Measurements from ENCODE around the gene TMEM192. TPM values are rescaled to one million over a fixed set of nuclear protein-coding genes. Genes with fewer than 3 reads are reported as not detected.
"Not testable (repeated sequence)": the region's sequence is repeated elsewhere in the genome, so short reads cannot be mapped to it uniquely, and the experiment has no call there.

Gene TMEM192
- total RNA-seq, 1 experiment from 2014 or later = 44.4 TPM

DNA sequence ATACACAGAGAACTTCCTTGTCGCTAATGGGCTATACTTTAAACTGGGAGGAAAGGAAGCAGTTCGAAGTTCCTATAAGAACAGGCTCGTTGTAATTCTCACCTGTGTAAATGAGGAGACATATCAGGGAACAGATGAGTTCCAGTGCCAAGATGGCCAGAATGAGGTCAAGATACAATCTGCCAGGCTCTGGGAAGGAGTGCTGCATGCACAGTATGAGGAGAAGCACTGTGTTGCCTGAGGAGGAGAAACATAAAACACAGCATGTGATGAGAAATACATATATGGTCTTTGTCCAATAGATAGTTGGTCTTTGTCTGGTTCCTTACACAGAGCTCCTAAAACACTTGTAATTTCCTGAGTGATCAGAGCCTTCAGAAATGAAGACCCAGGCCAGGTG lies 24.3 kb downstream of the TMEM192 start:
- H3K4me1 ChIP-seq (ENCODE audit: low read length) = no peaks in the 10 kb centered on the region
- DNase-seq = no peak
- H3K27ac ChIP-seq (ENCODE audit: low read length) = no peak overlapping the region
- peaks cover 38% of the 10 kb centered on the region; the same call in 1 of the 2 replicates for H3K36me3 ChIP-seq (ENCODE audit: insufficient read depth, low read length)
- no peaks in the 10 kb centered on the region for H3K27me3 ChIP-seq (ENCODE audit: low read length)
- H3K9ac ChIP-seq (ENCODE audit: low read length) = no peak overlapping the region
- H4K20me1 ChIP-seq (ENCODE audit: insufficient read depth, low read depth, low read length) = no peaks in the 10 kb centered on the region
- no peak overlapping the region for H2AFZ ChIP-seq (ENCODE audit: low read length)
- H3K4me3 ChIP-seq (ENCODE audit: low read length) = no peak overlapping the region
- H3K9me2 ChIP-seq (replicated peaks; ENCODE audit: insufficient read depth, low read length) = no peaks in the 10 kb centered on the region
- no peaks in the 10 kb centered on the region for H3K79me2 ChIP-seq (ENCODE audit: low read length)
- H3K9me3 ChIP-seq (ENCODE audit: low read length) = no peaks in the 10 kb centered on the region
- no peak overlapping the region for H3K4me2 ChIP-seq (ENCODE audit: low read depth, low read length, poor library complexity, severe bottlenecking)

- H3K79me2 ChIP-seq (ENCODE audit: low read length) = no peaks in the 10 kb centered on the region
- no peak overlapping the region for H2AFZ ChIP-seq (ENCODE audit: low read length)
- H3K27ac ChIP-seq (ENCODE audit: low read length) = no peak overlapping the region
- H3K4me1 ChIP-seq (ENCODE audit: low read length) = no peaks in the 10 kb centered on the region
- H3K9me3 ChIP-seq (ENCODE audit: low read length) = no peaks in the 10 kb centered on the region
- H3K36me3 ChIP-seq (ENCODE audit: insufficient read depth, low read length) = peaks cover 31% of the 10 kb centered on the region; the same call in 1 of the 2 replicates
- H4K20me1 ChIP-seq (ENCODE audit: insufficient read depth, low read depth, low read length) = no peaks in the 10 kb centered on the region
- H3K9me2 ChIP-seq (replicated peaks; ENCODE audit: insufficient read depth, low read length) = no peaks in the 10 kb centered on the region
- no peak overlapping the region for H3K9ac ChIP-seq (ENCODE audit: low read length)
- no peaks in the 10 kb centered on the region for H3K27me3 ChIP-seq (ENCODE audit: low read length)
- H3K4me3 ChIP-seq (ENCODE audit: low read length) = no peak overlapping the region
- no peak for DNase-seq
- H3K4me2 ChIP-seq (ENCODE audit: low read depth, low read length, poor library complexity, severe bottlenecking) = no peak overlapping the region
These were observed 26.7 kb downstream of the TMEM192 start for GRCh38 chr4:165085946-165086345.

DNA sequence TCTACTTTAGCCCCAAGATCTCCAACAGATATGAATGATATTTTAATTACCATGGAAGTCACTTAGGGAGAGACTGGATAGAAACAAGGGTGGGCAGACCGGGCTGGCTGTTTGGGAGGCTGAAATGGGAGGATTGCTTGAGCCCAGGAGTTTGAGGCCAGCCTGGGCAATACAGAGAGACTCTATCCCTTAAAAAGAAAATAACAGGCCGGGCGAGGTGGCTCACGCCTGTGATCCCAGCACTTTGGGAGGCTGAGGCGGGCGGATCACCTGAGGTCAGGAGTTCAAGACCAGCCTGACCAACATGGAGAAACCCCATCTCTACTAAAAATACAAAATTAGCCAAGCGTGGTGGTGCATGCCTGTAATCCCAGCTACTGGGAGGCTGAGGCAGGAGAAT lies 27.9 kb downstream of the TMEM192 start:
- H4K20me1 ChIP-seq (ENCODE audit: insufficient read depth, low read depth, low read length); H3K27me3 ChIP-seq (ENCODE audit: low read length); H3K4me2 ChIP-seq (ENCODE audit: low read depth, low read length, poor library complexity, severe bottlenecking); H3K4me1 ChIP-seq (ENCODE audit: low read length); H3K9me3 ChIP-seq (ENCODE audit: low read length); H2AFZ ChIP-seq (ENCODE audit: low read length); H3K27ac ChIP-seq (ENCODE audit: low read length); DNase-seq; H3K9me2 ChIP-seq (replicated peaks; ENCODE audit: insufficient read depth, low read length); H3K9ac ChIP-seq (ENCODE audit: low read length); H3K4me3 ChIP-seq (ENCODE audit: low read length); H3K79me2 ChIP-seq (ENCODE audit: low read length): not testable (repeated sequence)
- peaks cover 32% of the 10 kb centered on the region; the same call in 1 of the 2 replicates for H3K36me3 ChIP-seq (ENCODE audit: insufficient read depth, low read length)

DNA sequence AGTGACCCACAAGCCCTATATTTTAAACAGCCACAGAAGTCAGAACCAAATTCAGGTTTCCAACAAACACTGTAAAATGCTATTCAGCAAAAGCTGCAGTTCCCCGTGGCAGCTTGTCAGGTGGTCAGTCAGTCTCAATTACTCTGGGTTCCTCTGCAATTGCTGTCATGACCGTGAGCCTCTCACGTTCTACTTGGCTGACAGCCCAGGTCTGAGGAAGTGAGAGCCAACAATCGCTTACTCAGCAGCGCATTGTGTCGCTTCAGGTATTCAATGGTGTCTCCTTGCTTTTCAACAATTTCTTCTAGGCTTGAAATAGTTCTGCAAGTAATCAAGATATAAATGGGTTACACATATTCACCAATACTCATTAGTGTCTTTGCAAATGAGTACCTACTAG lies 33.2 kb downstream of the TMEM192 start:
- no peak for DNase-seq
- no peak overlapping the region for H3K4me2 ChIP-seq (ENCODE audit: low read depth, low read length, poor library complexity, severe bottlenecking)

GRCh38 chr4:165077034-165077578 lies 35.6 kb downstream of the TMEM192 start:
- Histone ChIP-seq H3K27me3 (ENCODE audit: low read length) (no peaks in the 10 kb centered on the region), H4K20me1 (ENCODE audit: insufficient read depth, low read depth, low read length) (no peaks in the 10 kb centered on the region), H2AFZ (ENCODE audit: low read length) (no peak overlapping the region), H3K4me2 (ENCODE audit: low read depth, low read length, poor library complexity, severe bottlenecking) (no peak overlapping the region), H3K79me2 (ENCODE audit: low read length) (no peaks in the 10 kb centered on the region), H3K4me3 (ENCODE audit: low read length) (no peak overlapping the region), H3K27ac (ENCODE audit: low read length) (no peak overlapping the region), H3K9me2 (replicated peaks; ENCODE audit: insufficient read depth, low read length) (no peaks in the 10 kb centered on the region), H3K9me3 (ENCODE audit: low read length) (no peaks in the 10 kb centered on the region), H3K36me3 (ENCODE audit: insufficient read depth, low read length) (peaks cover 12% of the 10 kb centered on the region; the same call in 1 of the 2 replicates), H3K4me1 (ENCODE audit: low read length) (no peaks in the 10 kb centered on the region), H3K9ac (ENCODE audit: low read length) (no peak overlapping the region)
- DNase-seq = no peak

More for the DNA sequence above, 33.2 kb downstream of the TMEM192 start:
- H3K9ac ChIP-seq (ENCODE audit: low read length) = no peak overlapping the region
- H3K36me3 ChIP-seq (ENCODE audit: insufficient read depth, low read length) = peaks cover 19% of the 10 kb centered on the region; the same call in 1 of the 2 replicates
- no peak overlapping the region for H2AFZ ChIP-seq (ENCODE audit: low read length)
- H4K20me1 ChIP-seq (ENCODE audit: insufficient read depth, low read depth, low read length) = no peaks in the 10 kb centered on the region
- H3K4me3 ChIP-seq (ENCODE audit: low read length) = no peak overlapping the region
- no peaks in the 10 kb centered on the region for H3K4me1 ChIP-seq (ENCODE audit: low read length)
- H3K79me2 ChIP-seq (ENCODE audit: low read length) = no peaks in the 10 kb centered on the region
- H3K27me3 ChIP-seq (ENCODE audit: low read length) = no peaks in the 10 kb centered on the region
- H3K9me3 ChIP-seq (ENCODE audit: low read length) = no peaks in the 10 kb centered on the region
- H3K27ac ChIP-seq (ENCODE audit: low read length) = no peak overlapping the region
- H3K9me2 ChIP-seq (replicated peaks; ENCODE audit: insufficient read depth, low read length) = no peaks in the 10 kb centered on the region

DNA sequence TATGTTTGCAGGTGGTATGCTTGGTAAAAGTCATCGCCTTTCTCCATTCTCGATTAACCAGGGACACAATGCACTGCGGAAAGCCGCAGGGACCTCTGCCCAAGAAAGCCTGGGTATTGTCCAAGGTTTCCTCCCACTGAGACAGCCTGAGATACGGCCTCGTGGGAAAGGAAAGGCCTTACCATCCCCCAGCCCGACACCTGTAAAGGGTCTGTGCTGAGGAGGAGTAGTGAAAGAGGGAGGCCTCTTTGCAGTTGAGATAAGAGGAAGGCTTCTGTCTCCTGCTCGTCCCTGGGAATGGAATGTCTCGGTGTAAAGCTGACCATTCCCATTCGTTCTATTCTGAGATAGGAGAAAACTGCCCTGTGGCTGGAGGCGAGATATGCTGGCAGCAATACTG lies 39.3 kb downstream of the TMEM192 start:
- H3K27me3 ChIP-seq (ENCODE audit: low read length); H4K20me1 ChIP-seq (ENCODE audit: insufficient read depth, low read depth, low read length); H3K4me2 ChIP-seq (ENCODE audit: low read depth, low read length, poor library complexity, severe bottlenecking); H3K36me3 ChIP-seq (ENCODE audit: insufficient read depth, low read length); H3K79me2 ChIP-seq (ENCODE audit: low read length); DNase-seq; H3K9ac ChIP-seq (ENCODE audit: low read length); H3K9me3 ChIP-seq (ENCODE audit: low read length); H3K9me2 ChIP-seq (replicated peaks; ENCODE audit: insufficient read depth, low read length); H3K27ac ChIP-seq (ENCODE audit: low read length); H2AFZ ChIP-seq (ENCODE audit: low read length); H3K4me1 ChIP-seq (ENCODE audit: low read length); H3K4me3 ChIP-seq (ENCODE audit: low read length): not testable (repeated sequence)

DNA sequence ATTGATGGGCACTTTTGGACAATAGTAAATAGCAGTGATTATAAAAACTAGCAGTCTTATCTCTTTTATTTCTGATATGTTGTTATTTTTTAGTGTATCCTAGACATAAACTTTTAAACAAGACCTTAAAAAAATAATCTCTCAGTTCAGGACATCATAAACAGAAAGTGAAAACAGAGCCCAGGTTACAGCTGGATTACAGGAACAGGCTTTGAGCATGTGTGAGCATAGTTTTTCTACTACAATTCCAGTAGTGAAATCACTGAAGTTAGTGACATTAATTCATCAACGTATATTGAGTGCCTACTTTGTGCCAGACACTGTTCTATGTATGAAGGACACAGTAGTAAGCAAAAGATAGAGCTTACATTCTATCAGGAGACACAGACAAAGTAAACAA lies 42.1 kb downstream of the TMEM192 start:
- Histone ChIP-seq H3K27me3 (ENCODE audit: low read length) (no peaks in the 10 kb centered on the region), H3K36me3 (ENCODE audit: insufficient read depth, low read length) (no peaks in the 10 kb centered on the region), H3K9ac (ENCODE audit: low read length) (no peak overlapping the region), H3K4me1 (ENCODE audit: low read length) (no peaks in the 10 kb centered on the region), H3K9me2 (replicated peaks; ENCODE audit: insufficient read depth, low read length) (no peaks in the 10 kb centered on the region), H4K20me1 (ENCODE audit: insufficient read depth, low read depth, low read length) (no peaks in the 10 kb centered on the region), H3K4me2 (ENCODE audit: low read depth, low read length, poor library complexity, severe bottlenecking) (no peak overlapping the region), H3K4me3 (ENCODE audit: low read length) (no peak overlapping the region), H3K9me3 (ENCODE audit: low read length) (no peaks in the 10 kb centered on the region), H2AFZ (ENCODE audit: low read length) (no peak overlapping the region), H3K79me2 (ENCODE audit: low read length) (no peaks in the 10 kb centered on the region), H3K27ac (ENCODE audit: low read length) (no peak overlapping the region)
- no peak for DNase-seq

- no peak overlapping the region for H3K27ac ChIP-seq (ENCODE audit: low read length)
- no peaks in the 10 kb centered on the region for H4K20me1 ChIP-seq (ENCODE audit: insufficient read depth, low read depth, low read length)
- no peaks in the 10 kb centered on the region for H3K79me2 ChIP-seq (ENCODE audit: low read length)
- no peaks in the 10 kb centered on the region for H3K9me2 ChIP-seq (replicated peaks; ENCODE audit: insufficient read depth, low read length)
- H3K4me2 ChIP-seq (ENCODE audit: low read depth, low read length, poor library complexity, severe bottlenecking) = no peak overlapping the region
- no peak for DNase-seq
- no peak overlapping the region for H3K9ac ChIP-seq (ENCODE audit: low read length)
- no peaks in the 10 kb centered on the region for H3K27me3 ChIP-seq (ENCODE audit: low read length)
- H3K9me3 ChIP-seq (ENCODE audit: low read length) = no peaks in the 10 kb centered on the region
- H2AFZ ChIP-seq (ENCODE audit: low read length) = no peak overlapping the region
- no peaks in the 10 kb centered on the region for H3K4me1 ChIP-seq (ENCODE audit: low read length)
- no peaks in the 10 kb centered on the region for H3K36me3 ChIP-seq (ENCODE audit: insufficient read depth, low read length)
- no peak overlapping the region for H3K4me3 ChIP-seq (ENCODE audit: low read length)
These were observed 51.7 kb downstream of the TMEM192 start for GRCh38 chr4:165060938-165061337.

DNA sequence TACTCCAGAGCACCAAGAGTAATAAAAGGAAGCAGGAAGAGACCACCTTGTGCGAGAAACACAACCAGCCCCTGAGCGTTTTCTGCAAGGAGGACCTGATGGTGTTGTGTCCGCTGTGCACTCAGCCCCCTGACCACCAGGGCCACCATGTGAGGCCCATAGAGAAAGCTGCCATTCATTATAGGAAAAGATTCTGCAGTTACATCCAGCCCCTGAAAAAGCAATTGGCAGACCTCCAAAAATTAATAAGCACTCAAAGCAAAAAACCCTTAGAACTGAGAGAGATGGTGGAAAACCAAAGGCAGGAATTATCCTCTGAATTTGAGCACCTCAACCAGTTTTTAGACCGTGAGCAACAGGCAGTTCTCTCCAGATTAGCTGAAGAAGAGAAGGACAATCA lies 53.3 kb downstream of the TMEM192 start:
- Histone ChIP-seq H3K4me2 (ENCODE audit: low read depth, low read length, poor library complexity, severe bottlenecking) (no peak overlapping the region), H3K79me2 (ENCODE audit: low read length) (no peaks in the 10 kb centered on the region), H3K27ac (ENCODE audit: low read length) (no peak overlapping the region), H3K4me1 (ENCODE audit: low read length) (no peaks in the 10 kb centered on the region), H3K9ac (ENCODE audit: low read length) (no peak overlapping the region), H3K9me2 (replicated peaks; ENCODE audit: insufficient read depth, low read length) (no peaks in the 10 kb centered on the region), H3K4me3 (ENCODE audit: low read length) (no peak overlapping the region), H2AFZ (ENCODE audit: low read length) (no peak overlapping the region), H3K9me3 (ENCODE audit: low read length) (no peaks in the 10 kb centered on the region), H3K36me3 (ENCODE audit: insufficient read depth, low read length) (no peaks in the 10 kb centered on the region), H3K27me3 (ENCODE audit: low read length) (no peaks in the 10 kb centered on the region), H4K20me1 (ENCODE audit: insufficient read depth, low read depth, low read length) (no peaks in the 10 kb centered on the region)
- no peak for DNase-seq

Data from Karpas-422 (cell line).